ENCODE measurements around the gene PDE2A. TPM values are rescaled to one million over a fixed set of nuclear protein-coding genes. Genes with fewer than 3 reads are reported as not detected.

The PDE2A gene
- 105 and 112 TPM in 2 replicates for total RNA-seq

GRCh38 chr11:72673943-72674828 lies at the start of gene PDE2A:
TSS of gene PDE2A (minus strand) at chr11:72674422. CDS start at chr11:72674207, 215 bp downstream.

Other genes with a start within 250 kb of the PDE2A start
- gene CLPB, start 239.9 kb downstream of the PDE2A start, total RNA-seq = 37.9 and 40.8 TPM in 2 replicates
- 65.5 and 73.3 TPM in 2 replicates for gene ARAP1, start 78.0 kb upstream of the PDE2A start, total RNA-seq
- gene STARD10, start 119.6 kb upstream of the PDE2A start, total RNA-seq = 24.8 and 28.8 TPM in 2 replicates
- gene ATG16L2, start 140.0 kb upstream of the PDE2A start, total RNA-seq = 7.3 and 8.9 TPM in 2 replicates